SJCRH30 (cell line): ENCODE results near the gene COG4. TPM values are rescaled to one million over a fixed set of nuclear protein-coding genes. Genes with fewer than 3 reads are reported as not detected.
"Not testable (repeated sequence)": the region's sequence is repeated elsewhere in the genome, so short reads cannot be mapped to it uniquely, and the experiment has no call there.

Source experiments
- DNase-seq, 2 experiments: peaks; one replicate each; pipeline ENCODE4 v3.0.0-alpha.2; 2015 to 2020
- H3K27ac ChIP-seq: fragments of 250-450 bp; sonication (Bioruptor Pico); 2 replicates; pipeline ENCODE4 v1.5.1; 2020; ENCODE audit warnings: mild to moderate bottlenecking, moderate library complexity
- H3K27me3 ChIP-seq: fragments of 250-450 bp; sonication (Bioruptor Pico); 2 replicates; pipeline ENCODE4 v1.5.1; 2020; ENCODE audit warnings: mild to moderate bottlenecking, moderate library complexity
- H3K36me3 ChIP-seq: fragments of 250-450 bp; sonication (Bioruptor Pico); 2 replicates; pipeline ENCODE4 v1.5.1; 2020; ENCODE audit warnings: mild to moderate bottlenecking, moderate library complexity
- H3K4me1 ChIP-seq: fragments of 250-450 bp; sonication (Bioruptor Pico); 2 replicates; pipeline ENCODE4 v1.5.1; 2020; ENCODE audit warnings: mild to moderate bottlenecking, moderate library complexity
- H3K4me3 ChIP-seq: fragments of 250-450 bp; sonication (Bioruptor Pico); 2 replicates; pipeline ENCODE4 v1.5.1; 2020; ENCODE audit warnings: mild to moderate bottlenecking, moderate library complexity
- H3K9me3 ChIP-seq: fragments of 250-450 bp; sonication (Bioruptor Pico); replicated peaks from 2 replicates; pipeline ENCODE4 v1.5.1; 2020; ENCODE audit warnings: mild to moderate bottlenecking, moderate library complexity
- total RNA-seq: library from RNA; depleted of rRNA; stranded (reverse); fragments of >200 nt; shearing (Covaris generic); gene quantifications from 2 replicates; pipeline ENCODE4 v1.2.3, GENCODE V29; 2014

COG4 gene
- total RNA-seq, 1 experiment from 2014 or later, result 26.4 TPM

- no peaks in the 10 kb centered on the region for H3K36me3 ChIP-seq
- no peaks in the 10 kb centered on the region for H3K4me1 ChIP-seq
- no peak for DNase-seq
- H3K9me3 ChIP-seq, result no peaks in the 10 kb centered on the region
- no peaks in the 10 kb centered on the region for H3K27me3 ChIP-seq
- H3K27ac ChIP-seq, result no peak overlapping the region
- no peak overlapping the region for H3K4me3 ChIP-seq
Measured at GRCh38 chr16:70465999-70466804, 57.2 kb downstream of the COG4 start.

- Histone ChIP-seq H3K36me3 (no peaks in the 10 kb centered on the region), H3K27ac (no peak overlapping the region), H3K4me1 (no peaks in the 10 kb centered on the region), H3K27me3 (no peaks in the 10 kb centered on the region), H3K9me3 (no peaks in the 10 kb centered on the region), H3K4me3 (no peak overlapping the region)
- no peak for DNase-seq
Measured at GRCh38 chr16:70463235-70463634, 60.1 kb downstream of the COG4 start.

GRCh38 chr16:70460737-70461261 is 62.6 kb downstream of the COG4 start:
- no peaks in the 10 kb centered on the region for H3K36me3 ChIP-seq
- no peak overlapping the region for H3K27ac ChIP-seq
- H3K4me3 ChIP-seq, result no peak overlapping the region
- DNase-seq, result peak; percentile 18 to 46
- no peaks in the 10 kb centered on the region for H3K27me3 ChIP-seq
- H3K9me3 ChIP-seq, result no peaks in the 10 kb centered on the region
- H3K4me1 ChIP-seq, result no peaks in the 10 kb centered on the region

GRCh38 chr16:70457446-70458166 is 65.7 kb downstream of the COG4 start:
- DNase-seq, result no peak
- Histone ChIP-seq H3K27ac (no peak overlapping the region), H3K4me3 (no peak overlapping the region), H3K9me3 (no peaks in the 10 kb centered on the region), H3K4me1 (peaks cover 3% of the 10 kb centered on the region), H3K27me3 (no peaks in the 10 kb centered on the region), H3K36me3 (no peaks in the 10 kb centered on the region)

GRCh38 chr16:70455910-70456309 is 67.4 kb downstream of the COG4 start:
- H3K4me3 ChIP-seq, result no peak overlapping the region
- no peaks in the 10 kb centered on the region for H3K9me3 ChIP-seq
- DNase-seq, result no peak
- no peaks in the 10 kb centered on the region for H3K27me3 ChIP-seq
- no peak overlapping the region for H3K27ac ChIP-seq
- H3K4me1 ChIP-seq, result peaks cover 3% of the 10 kb centered on the region
- no peaks in the 10 kb centered on the region for H3K36me3 ChIP-seq

GRCh38 chr16:70454222-70455034 is 68.9 kb downstream of the COG4 start, which contains the start of gene FCSK:
TSS of gene FCSK (plus strand) at chr16:70454595. CDS start at chr16:70463191, 8,596 bp downstream.
- peak; percentile 58 to 74 for DNase-seq
- Histone ChIP-seq H3K27ac (peak within 1 kb of the TSS; percentile 89), H3K4me1 (peaks cover 3% of the 10 kb centered on the region), H3K36me3 (no peaks in the 10 kb centered on the region), H3K9me3 (no peaks in the 10 kb centered on the region), H3K4me3 (peak within 1 kb of the TSS; percentile 81), H3K27me3 (no peaks in the 10 kb centered on the region)

- Histone ChIP-seq H3K36me3 (no peaks in the 10 kb centered on the region), H3K9me3 (no peaks in the 10 kb centered on the region), H3K4me1 (peaks cover 3% of the 10 kb centered on the region), H3K4me3 (peak overlapping the region; percentile 81), H3K27me3 (no peaks in the 10 kb centered on the region), H3K27ac (peak overlapping the region; percentile 89)
- DNase-seq, result peak in 1 of 2 experiments; percentile 24
Measured at GRCh38 chr16:70453892-70454221, 69.5 kb downstream of the COG4 start.

- Histone ChIP-seq H3K36me3 (no peaks in the 10 kb centered on the region), H3K9me3 (no peaks in the 10 kb centered on the region), H3K4me3 (peak overlapping the region; percentile 81), H3K27me3 (no peaks in the 10 kb centered on the region), H3K4me1 (peaks cover 3% of the 10 kb centered on the region), H3K27ac (0 out of 2 replicates have a peak overlapping the region, but pooled peaks have one; percentile 89)
- DNase-seq, result no peak
Measured at GRCh38 chr16:70453117-70453891, 70.0 kb downstream of the COG4 start.

- H3K4me1 ChIP-seq, H3K4me3 ChIP-seq, H3K9me3 ChIP-seq, H3K27ac ChIP-seq, H3K36me3 ChIP-seq, H3K27me3 ChIP-seq, DNase-seq: not testable (repeated sequence)
Measured at GRCh38 chr16:70451004-70451340, 72.4 kb downstream of the COG4 start.

GRCh38 chr16:70450142-70451003 is 73.0 kb downstream of the COG4 start:
- H3K9me3 ChIP-seq, H3K4me1 ChIP-seq, DNase-seq, H3K36me3 ChIP-seq, H3K27ac ChIP-seq, H3K27me3 ChIP-seq, H3K4me3 ChIP-seq: not testable (repeated sequence)

- Histone ChIP-seq H3K27ac (no peak overlapping the region), H3K4me1 (no peaks in the 10 kb centered on the region), H3K27me3 (no peaks in the 10 kb centered on the region), H3K4me3 (no peak overlapping the region), H3K36me3 (no peaks in the 10 kb centered on the region), H3K9me3 (no peaks in the 10 kb centered on the region)
- no peak for DNase-seq
Measured at GRCh38 chr16:70448075-70448474, 75.3 kb downstream of the COG4 start.

- Histone ChIP-seq H3K4me1 (0 out of 2 replicates have a peak, but pooled peaks cover 5% of the 10 kb centered on the region), H3K27ac (no peak overlapping the region), H3K36me3 (no peaks in the 10 kb centered on the region), H3K4me3 (no peak overlapping the region), H3K9me3 (no peaks in the 10 kb centered on the region), H3K27me3 (no peaks in the 10 kb centered on the region)
- DNase-seq, result no peak
Measured at GRCh38 chr16:70444249-70445063, 78.9 kb downstream of the COG4 start.

GRCh38 chr16:70442344-70442743 is 81.0 kb downstream of the COG4 start:
- Histone ChIP-seq H3K27ac (no peak overlapping the region), H3K27me3 (no peaks in the 10 kb centered on the region), H3K9me3 (no peaks in the 10 kb centered on the region), H3K4me3 (no peak overlapping the region), H3K4me1 (0 out of 2 replicates have a peak, but pooled peaks cover 5% of the 10 kb centered on the region), H3K36me3 (no peaks in the 10 kb centered on the region)
- no peak for DNase-seq
